K562 (cell line): ENCODE data around the gene DPM1. TPM values are rescaled to one million over a fixed set of nuclear protein-coding genes. Genes with fewer than 3 reads are reported as not detected.

Experiments
- ATAC-seq: fragments of 200-7000 bp; cut with Tn5 transposase; 3 replicates; pipeline ENCODE4 v1.9.1; 2020; ENCODE audit warnings: moderate library complexity
- BruUV-seq: library from RNA; stranded (reverse); fragments of 400-500 nt; replicated peaks from 2 replicates; lab custom pipeline; 2021; lab: Mats Ljungman, UMichigan
- CTCF ChIA-PET: fragments of 300-600 bp; formaldehyde crosslinking; extraction: SDS; loops from one replicate; lab custom pipeline; 2021; ENCODE audit warnings: low intra/inter-chr PET ratio; lab: Yijun Ruan, JAX
- POLR2A ChIA-PET: fragments of 300-600, 350-650 bp; sonication (Branson Sonifier 250); formaldehyde crosslinking; extraction: SDS; loops from one replicate; lab custom pipeline; 2021; ENCODE audit warnings: antibody characterized with exemption, inconsistent platforms; lab: Yijun Ruan, JAX
- DNase-seq, 4 experiments: peaks; one replicate each; pipeline versions ENCODE4 v3.0.0 to v3.0.0-alpha.2; 2011 to 2018; ENCODE audit warnings: low spot score in 3 of 4, mixed read lengths in 3 of 4; ENCODE audit errors: extremely low read depth in 1 of 4
- FAIRE-seq: peaks from 2 replicates; lab custom pipeline; 2011; peaks lifted over from hg19 to GRCh38; lab: Jason Lieb, UNC
- H2AFZ ChIP-seq: 2 replicates; pipeline ENCODE4 v1.6.0; 2011; ENCODE audit warnings: low read depth, low read length, control low read depth, inconsistent platforms
- H3K27ac ChIP-seq: fragments of 200-600 bp; 3 replicates; pipeline ENCODE4 v1.8.0; 2011; ENCODE audit warnings: low read depth, mild to moderate bottlenecking, control low read depth, inconsistent platforms, low read length, moderate library complexity, mixed read lengths; ENCODE audit errors: extremely low read depth
- H3K27me3 ChIP-seq, 2 experiments: fragments of 300-600 bp in 1 of 2; 2 replicates in 1 of 2; 3 replicates in 1 of 2; pipeline versions ENCODE4 v1.6.0 to v1.8.0; 2011; ENCODE audit warnings: inconsistent platforms in 2 of 2, low read length in 2 of 2, mild to moderate bottlenecking in 1 of 2, mixed read lengths in 1 of 2, moderate library complexity in 1 of 2; ENCODE audit not compliant: control insufficient read depth in 2 of 2, insufficient read depth in 2 of 2
- H3K36me3 ChIP-seq: fragments of 300-600 bp; 3 replicates; pipeline ENCODE4 v1.8.0; 2011; ENCODE audit warnings: mild to moderate bottlenecking, low read length, inconsistent platforms; ENCODE audit not compliant: control insufficient read depth, insufficient read depth
- H3K4me1 ChIP-seq, 2 experiments: fragments of 200-600 bp in 1 of 2; replicated peaks in 1 of 2; 2 replicates in 1 of 2; 3 replicates in 1 of 2; pipeline versions ENCODE4 v1.5.1 to v1.8.0; 2011; ENCODE audit warnings: inconsistent platforms in 2 of 2, low read length in 2 of 2, mild to moderate bottlenecking in 1 of 2, mixed read lengths in 1 of 2, moderate library complexity in 1 of 2; ENCODE audit not compliant: control insufficient read depth in 2 of 2, insufficient read depth in 2 of 2
- H3K4me2 ChIP-seq: 2 replicates; pipeline ENCODE4 v1.6.1; 2011; ENCODE audit warnings: low read length, control low read depth, inconsistent platforms, mixed read lengths; ENCODE audit not compliant: insufficient read depth
- H3K4me3 ChIP-seq: fragments of 200-600 bp; sonication (generic), shearing (Covaris generic); 2 replicates; pipeline ENCODE4 v1.5.1; 2016; ENCODE audit warnings: control low read depth, inconsistent platforms
- H3K79me2 ChIP-seq: fragments of 200-600 bp; 3 replicates; pipeline ENCODE4 v1.8.0; 2011; ENCODE audit warnings: low read length, inconsistent platforms; ENCODE audit not compliant: control insufficient read depth, insufficient read depth
- H3K9ac ChIP-seq, 2 experiments: 2 replicates each; pipeline versions ENCODE4 v1.6.0 to v1.6.1; 2011; ENCODE audit warnings: low read depth in 2 of 2, low read length in 2 of 2, control low read depth in 1 of 2, inconsistent platforms in 1 of 2, mild to moderate bottlenecking in 1 of 2, mixed read lengths in 1 of 2; ENCODE audit not compliant: insufficient read depth in 1 of 2
- H3K9me1 ChIP-seq: one replicate; pipeline ENCODE4 v1.6.0; 2011; ENCODE audit warnings: inconsistent platforms, mild to moderate bottlenecking, low read length, moderate library complexity; ENCODE audit not compliant: control insufficient read depth, insufficient read depth
- H3K9me3 ChIP-seq: replicated peaks from 2 replicates; pipeline ENCODE4 v1.5.1; 2011; ENCODE audit warnings: low read depth, low read length, inconsistent platforms; ENCODE audit not compliant: control insufficient read depth, insufficient read depth
- H4K20me1 ChIP-seq: replicated peaks from 2 replicates; pipeline ENCODE4 v1.6.1; 2011; ENCODE audit warnings: low read length, inconsistent platforms, mixed read lengths; ENCODE audit not compliant: control insufficient read depth, insufficient read depth
- ARID3A ChIP-seq: IDR thresholded peaks from 2 replicates; pipeline ENCODE4 v1.6.1; 2012; ENCODE audit warnings: low read depth, low read length, improper control_type of control experiment, borderline replicate concordance
- ESRRB ChIP-seq: fragments of 250-450 bp; sonication (Bioruptor Pico); IDR thresholded peaks from 2 replicates; pipeline ENCODE4 v1.5.0; 2020; ENCODE audit warnings: mild to moderate bottlenecking, moderate library complexity, borderline replicate concordance
- HCFC1 ChIP-seq: IDR thresholded peaks from 2 replicates; pipeline ENCODE4 v1.6.1; 2012; ENCODE audit warnings: low read depth, low read length, improper control_type of control experiment
- HDGF ChIP-seq: fragments of 450-650 bp; IDR thresholded peaks from 2 replicates; pipeline ENCODE4 v1.6.1; 2016
- KLF10 ChIP-seq: fragments of 250-450 bp; sonication (Bioruptor Pico); IDR thresholded peaks from 2 replicates; pipeline ENCODE4 v1.6.1; 2021; ENCODE audit warnings: matching md5 sums
- MAFK ChIP-seq: IDR thresholded peaks from 2 replicates; pipeline ENCODE4 v1.6.1; 2011; ENCODE audit warnings: low read length, improper control_type of control experiment
- MCM7 ChIP-seq, 2 experiments: fragments of 450-650 bp; IDR thresholded peaks; 2 replicates each; pipeline ENCODE4 v1.6.1; 2016 to 2018
- MIER1 ChIP-seq: fragments of 450-650 bp; IDR thresholded peaks from 2 replicates; pipeline ENCODE4 v1.6.1; 2016; ENCODE audit warnings: antibody characterized with exemption, mild to moderate bottlenecking, low read depth
- NCOA4 ChIP-seq: fragments of 450-650 bp; IDR thresholded peaks from 2 replicates; pipeline ENCODE4 v1.6.1; 2018; ENCODE audit warnings: mild to moderate bottlenecking; ENCODE audit not compliant: partially characterized antibody
- SMC3 ChIP-seq: conservative IDR thresholded peaks from 2 replicates; pipeline ENCODE4 v1.6.1; 2011; ENCODE audit warnings: low read depth, low read length, improper control_type of control experiment; ENCODE audit not compliant: insufficient read depth
- ZNF316 ChIP-seq: fragments of 450-650 bp; IDR thresholded peaks from 2 replicates; pipeline ENCODE4 v1.6.1; 2016
- ZNF785 ChIP-seq: fragments of 250-450 bp; sonication (Bioruptor Pico); IDR thresholded peaks from 2 replicates; pipeline ENCODE4 v1.4.0; 2020; ENCODE audit warnings: mild to moderate bottlenecking
- WGBS: fragments of 100-300 bp; shearing (Covaris generic); methylation state at CpG from one replicate; pipeline ENCODE4 v1.1.6; 2016; ENCODE audit warnings: low coverage, mixed read lengths; ENCODE audit not compliant: insufficient coverage; ENCODE audit errors: missing lambda C conversion rate; 5-methylcytosine and 5-hydroxymethylcytosine counted together
- in situ Hi-C: fragments of 300-500 bp; cut with MboI; formaldehyde crosslinking; loops from 4 replicates; pipeline ENCODE4 v1.15.0; 2018; ENCODE audit warnings: inconsistent platforms, mixed read lengths
- intact Hi-C: fragments of 100-400 bp; cut with micrococcal nuclease; formaldehyde crosslinking; loops from 2 replicates; pipeline ENCODE4 v1.14.2; 2022
- polyA plus RNA-seq, 8 experiments: library from polyadenylated mRNA; depleted of rRNA in 4 of 8; stranded (reverse) in 5 of 8; unstranded in 3 of 8; fragments of >200 nt; fragmentation: Nextera tagmentation in 2 of 8; fragmentation: Illumina TruSeq in 1 of 8; extraction: Ambion mirVana in 2 of 8; extraction: Trizol in 1 of 8; gene quantifications; 2 replicates each; pipeline versions ENCODE4 v1.2.1 to v1.2.3, GENCODE V29; 2011 to 2014; ENCODE audit warnings: inconsistent platforms in 1 of 8, missing spikeins in 1 of 8
- total RNA-seq, 7 experiments: library from RNA; depleted of rRNA in 6 of 7; stranded (reverse); fragments of >200 nt in 6 of 7; fragmentation: Illumina TruSeq in 2 of 7; extraction: Trizol in 2 of 7; gene quantifications; 2 replicates each; pipeline versions ENCODE4 v1.2.1 to v1.2.3, GENCODE V29; 2011 to 2021; ENCODE audit warnings: low replicate concordance in 1 of 7
- TF ChIP-seq, protein P1 (sequence below): fragments of 250-450 bp; sonication (Bioruptor Pico); IDR thresholded peaks from 2 replicates; pipeline ENCODE4 v1.8.0; 2021; ENCODE audit warnings: borderline replicate concordance, mild to moderate bottlenecking, moderate library complexity; ENCODE audit not compliant: poor library complexity, severe bottlenecking
- TF ChIP-seq, protein P2 (sequence below): IDR thresholded peaks from 2 replicates; pipeline ENCODE4 v1.6.1; 2011; ENCODE audit warnings: borderline replicate concordance, low read depth, mild to moderate bottlenecking, moderate library complexity, low read length; ENCODE audit not compliant: insufficient read depth, poor library complexity, severe bottlenecking
- TF ChIP-seq, protein P3 (sequence below): sonication (generic); formaldehyde crosslinking; IDR thresholded peaks from 2 replicates; pipeline ENCODE4 v1.8.0; 2022; ENCODE audit warnings: mild to moderate bottlenecking, missing genetic modification reagents

The DPM1 gene
- total and polyA plus RNA-seq, 9 of the 15 experiments (the other 6 are each of a cell fraction or from before 2014, with no cell fraction given), result 75.2 to 190 (median 153) TPM

DNA sequence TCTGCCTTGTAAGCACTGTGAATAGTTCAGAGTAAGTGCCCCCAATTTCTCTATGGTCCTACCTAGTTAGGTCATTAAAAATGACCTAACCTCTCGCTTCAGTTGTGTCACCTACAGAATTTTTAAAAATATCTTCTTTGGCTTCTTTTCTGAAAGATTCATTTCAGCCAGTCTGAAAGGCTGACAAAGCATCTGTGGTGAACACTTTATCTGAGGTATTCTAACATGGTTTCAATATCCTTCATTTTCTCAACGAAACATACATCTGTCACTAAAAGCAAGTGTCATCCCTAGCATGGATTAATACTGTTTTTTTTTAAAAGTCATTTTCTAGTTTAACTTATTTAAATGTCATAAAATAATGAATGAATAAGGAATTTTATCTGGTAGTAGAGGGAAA lies 5.1 kb downstream of the DPM1 start:
- Histone ChIP-seq H4K20me1 (peaks cover 19% of the 10 kb centered on the region), H3K36me3 (peaks cover 75% of the 10 kb centered on the region)

More for the DNA sequence above, 5.1 kb downstream of the DPM1 start:
- Histone ChIP-seq H3K9me1 (no peaks in the 10 kb centered on the region), H3K9ac (no peak overlapping the region), H3K27me3 (no peaks in the 10 kb centered on the region), H3K79me2 (peaks cover 62% of the 10 kb centered on the region), H3K4me3 (no peak overlapping the region), H3K4me1 (peaks cover 4 to 6% of the 10 kb centered on the region in 2 experiments; a peak in 2 of 5 replicates), H2AFZ (no peak overlapping the region), H3K27ac (no peak overlapping the region), H3K4me2 (no peak overlapping the region), H3K9me3 (no peaks in the 10 kb centered on the region)
- in situ Hi-C loops (no loop called here), intact Hi-C loops (no loop called here)
- ATAC-seq (no peak), DNase-seq (no peak), FAIRE-seq (no peak)
- ChIA-PET CTCF (no interaction called here), POLR2A (no interaction called here)
- BruUV-seq, result no TSS peak
- TF ChIP-seq MCM7 (IDR thresholded peaks at IDR 0.05) (no peak), MAFK (no peak), ZNF316 (no peak), ZNF785 (CRISPR knock-in tag) (no peak), ARID3A (no peak), HDGF (no peak), KLF10 (CRISPR knock-in tag) (no peak), ESRRB (CRISPR knock-in tag) (no peak), SMC3 (no peak), HCFC1 (no peak), NCOA4 (no peak), MIER1 (no peak)
- TF ChIP-seq, protein P1, sequence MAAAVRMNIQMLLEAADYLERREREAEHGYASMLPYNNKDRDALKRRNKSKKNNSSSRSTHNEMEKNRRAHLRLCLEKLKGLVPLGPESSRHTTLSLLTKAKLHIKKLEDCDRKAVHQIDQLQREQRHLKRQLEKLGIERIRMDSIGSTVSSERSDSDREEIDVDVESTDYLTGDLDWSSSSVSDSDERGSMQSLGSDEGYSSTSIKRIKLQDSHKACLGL (CRISPR knock-in tag), result no peak
- TF ChIP-seq, protein P2, sequence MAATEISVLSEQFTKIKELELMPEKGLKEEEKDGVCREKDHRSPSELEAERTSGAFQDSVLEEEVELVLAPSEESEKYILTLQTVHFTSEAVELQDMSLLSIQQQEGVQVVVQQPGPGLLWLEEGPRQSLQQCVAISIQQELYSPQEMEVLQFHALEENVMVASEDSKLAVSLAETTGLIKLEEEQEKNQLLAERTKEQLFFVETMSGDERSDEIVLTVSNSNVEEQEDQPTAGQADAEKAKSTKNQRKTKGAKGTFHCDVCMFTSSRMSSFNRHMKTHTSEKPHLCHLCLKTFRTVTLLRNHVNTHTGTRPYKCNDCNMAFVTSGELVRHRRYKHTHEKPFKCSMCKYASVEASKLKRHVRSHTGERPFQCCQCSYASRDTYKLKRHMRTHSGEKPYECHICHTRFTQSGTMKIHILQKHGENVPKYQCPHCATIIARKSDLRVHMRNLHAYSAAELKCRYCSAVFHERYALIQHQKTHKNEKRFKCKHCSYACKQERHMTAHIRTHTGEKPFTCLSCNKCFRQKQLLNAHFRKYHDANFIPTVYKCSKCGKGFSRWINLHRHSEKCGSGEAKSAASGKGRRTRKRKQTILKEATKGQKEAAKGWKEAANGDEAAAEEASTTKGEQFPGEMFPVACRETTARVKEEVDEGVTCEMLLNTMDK, result no peak
- TF ChIP-seq, protein P3, sequence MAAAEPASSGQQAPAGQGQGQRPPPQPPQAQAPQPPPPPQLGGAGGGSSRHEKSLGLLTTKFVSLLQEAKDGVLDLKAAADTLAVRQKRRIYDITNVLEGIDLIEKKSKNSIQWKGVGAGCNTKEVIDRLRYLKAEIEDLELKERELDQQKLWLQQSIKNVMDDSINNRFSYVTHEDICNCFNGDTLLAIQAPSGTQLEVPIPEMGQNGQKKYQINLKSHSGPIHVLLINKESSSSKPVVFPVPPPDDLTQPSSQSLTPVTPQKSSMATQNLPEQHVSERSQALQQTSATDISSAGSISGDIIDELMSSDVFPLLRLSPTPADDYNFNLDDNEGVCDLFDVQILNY (CRISPR knock-in tag), result no peak
- WGBS, result 97% methylated on average over 2 of the region's 2 CpGs
